Neutrophil (primary cell): ENCODE results near the gene ZNF197.
A peak's percentile ranks its signal among the peaks of the same experiment; 100 is the strongest.

Experiments used
- H3K27ac ChIP-seq: fragments of 200-600 bp; sonication (generic); 2 replicates; pipeline ENCODE4 v1.5.1; 2016; ENCODE audit warnings: mild to moderate bottlenecking, moderate library complexity
- H3K27me3 ChIP-seq: fragments of 200-600 bp; sonication (generic); 2 replicates; pipeline ENCODE4 v1.6.0; 2016; ENCODE audit warnings: mild to moderate bottlenecking
- H3K36me3 ChIP-seq: fragments of 200-600 bp; sonication (generic); 2 replicates; pipeline ENCODE4 v1.5.1; 2017
- H3K4me1 ChIP-seq, 2 experiments: fragments of 200-600 bp in 1 of 2; sonication (generic) in 1 of 2; 1 replicate in 1 of 2; 2 replicates in 1 of 2; pipeline versions ENCODE4 v1.5.1 to v1.6.1; 2013 to 2016; ENCODE audit warnings: low read depth in 1 of 2, low read length in 1 of 2, mild to moderate bottlenecking in 1 of 2, moderate library complexity in 1 of 2; ENCODE audit not compliant: control insufficient read depth in 1 of 2, insufficient read depth in 1 of 2
- H3K4me3 ChIP-seq, 2 experiments: fragments of 200-600 bp in 1 of 2; sonication (generic) in 1 of 2; 1 replicate in 1 of 2; 2 replicates in 1 of 2; pipeline ENCODE4 v1.5.1; 2013 to 2016; ENCODE audit warnings: low read depth in 1 of 2, low read length in 1 of 2, mild to moderate bottlenecking in 1 of 2, moderate library complexity in 1 of 2
- H3K9me3 ChIP-seq: fragments of 200-600 bp; sonication (generic); 2 replicates; pipeline ENCODE4 v1.5.1; 2016
- TF ChIP-seq, protein P1 (sequence below): fragments of 200-600 bp; sonication (generic); IDR thresholded peaks from 2 replicates; pipeline ENCODE4 v1.5.1; 2016; ENCODE audit warnings: antibody characterized with exemption

ZNF197 gene

GRCh38 chr3:44632193-44632592 is 7.4 kb downstream of the ZNF197 start:
- Histone ChIP-seq H3K27ac (no peak overlapping the region), H3K4me1 (no peaks in the 10 kb centered on the region), H3K36me3 (peaks cover 43% of the 10 kb centered on the region), H3K27me3 (no peaks in the 10 kb centered on the region), H3K9me3 (no peaks in the 10 kb centered on the region), H3K4me3 (no peak overlapping the region)
- TF ChIP-seq, protein P1, sequence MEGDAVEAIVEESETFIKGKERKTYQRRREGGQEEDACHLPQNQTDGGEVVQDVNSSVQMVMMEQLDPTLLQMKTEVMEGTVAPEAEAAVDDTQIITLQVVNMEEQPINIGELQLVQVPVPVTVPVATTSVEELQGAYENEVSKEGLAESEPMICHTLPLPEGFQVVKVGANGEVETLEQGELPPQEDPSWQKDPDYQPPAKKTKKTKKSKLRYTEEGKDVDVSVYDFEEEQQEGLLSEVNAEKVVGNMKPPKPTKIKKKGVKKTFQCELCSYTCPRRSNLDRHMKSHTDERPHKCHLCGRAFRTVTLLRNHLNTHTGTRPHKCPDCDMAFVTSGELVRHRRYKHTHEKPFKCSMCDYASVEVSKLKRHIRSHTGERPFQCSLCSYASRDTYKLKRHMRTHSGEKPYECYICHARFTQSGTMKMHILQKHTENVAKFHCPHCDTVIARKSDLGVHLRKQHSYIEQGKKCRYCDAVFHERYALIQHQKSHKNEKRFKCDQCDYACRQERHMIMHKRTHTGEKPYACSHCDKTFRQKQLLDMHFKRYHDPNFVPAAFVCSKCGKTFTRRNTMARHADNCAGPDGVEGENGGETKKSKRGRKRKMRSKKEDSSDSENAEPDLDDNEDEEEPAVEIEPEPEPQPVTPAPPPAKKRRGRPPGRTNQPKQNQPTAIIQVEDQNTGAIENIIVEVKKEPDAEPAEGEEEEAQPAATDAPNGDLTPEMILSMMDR, result no peak

- H3K9me3 ChIP-seq, result peaks cover 24% of the 10 kb centered on the region
- H3K4me3 ChIP-seq, result no peak overlapping the region
- no peaks in the 10 kb centered on the region for H3K27me3 ChIP-seq
- TF ChIP-seq, protein P1, result no peak
- no peak overlapping the region for H3K27ac ChIP-seq
- no peaks in the 10 kb centered on the region for H3K4me1 ChIP-seq
- H3K36me3 ChIP-seq, result peaks cover 25% of the 10 kb centered on the region
These were observed 17.5 kb downstream of the ZNF197 start for GRCh38 chr3:44642337-44642736.

DNA sequence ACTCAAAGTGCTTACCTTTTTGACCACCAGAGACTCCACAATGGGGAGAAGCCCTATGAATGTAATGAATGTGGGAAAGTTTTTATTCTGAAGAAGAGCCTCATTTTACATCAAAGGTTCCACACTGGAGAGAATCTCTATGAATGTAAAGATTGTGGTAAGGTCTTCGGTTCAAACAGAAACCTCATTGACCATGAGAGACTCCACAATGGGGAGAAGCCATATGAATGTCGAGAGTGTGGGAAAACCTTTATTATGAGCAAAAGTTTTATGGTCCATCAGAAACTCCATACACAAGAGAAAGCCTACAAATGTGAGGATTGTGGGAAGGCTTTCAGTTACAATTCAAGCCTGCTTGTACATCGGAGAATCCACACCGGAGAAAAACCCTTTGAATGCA is 18.2 kb downstream of the ZNF197 start:
- Histone ChIP-seq H3K36me3 (peaks cover 25% of the 10 kb centered on the region), H3K27me3 (no peaks in the 10 kb centered on the region), H3K4me1 (peaks cover 0 to under 1% of the 10 kb centered on the region in 2 experiments), H3K9me3 (peaks cover 24% of the 10 kb centered on the region), H3K27ac (no peak overlapping the region), H3K4me3 (no peak overlapping the region)
- TF ChIP-seq, protein P1, result no peak

GRCh38 chr3:44647771-44648170 is 22.9 kb downstream of the ZNF197 start:
- Histone ChIP-seq H3K36me3 (peaks cover 15% of the 10 kb centered on the region), H3K27me3 (no peaks in the 10 kb centered on the region), H3K4me1 (peaks cover 10 to 13% of the 10 kb centered on the region in 2 experiments), H3K4me3 (no peak overlapping the region), H3K27ac (no peak overlapping the region), H3K9me3 (peaks cover 10% of the 10 kb centered on the region)
- TF ChIP-seq, protein P1, result no peak

GRCh38 chr3:44648564-44649229 is 23.9 kb downstream of the ZNF197 start, which contains the start of gene ZNF35:
TSS of gene ZNF35 (plus strand) at chr3:44648732. CDS start at chr3:44651068, 2,336 bp downstream.
- Histone ChIP-seq H3K9me3 (peaks cover under 1% of the 10 kb centered on the region), H3K4me1 (peaks cover 10 to 13% of the 10 kb centered on the region in 2 experiments), H3K36me3 (peaks cover 24% of the 10 kb centered on the region), H3K4me3 (peak within 1 kb of the TSS; percentile 60 to 65), H3K27me3 (no peaks in the 10 kb centered on the region), H3K27ac (peak within 1 kb of the TSS; percentile 1)
- TF ChIP-seq, protein P1, result no peak
